ENCODE data around the gene TRIM61.
"Not testable (repeated sequence)": the region's sequence is repeated elsewhere in the genome, so short reads cannot be mapped to it uniquely, and the experiment has no call there.

GRCh38 chr4:164935865-164936606, 41.4 kb downstream of the TRIM61 start:
- TF ChIP-seq CTCF, POLR2A (IDR thresholded peaks at IDR 0.05): not testable (repeated sequence)
